ENCODE data around the gene C14orf132.

Gene C14orf132

DNA sequence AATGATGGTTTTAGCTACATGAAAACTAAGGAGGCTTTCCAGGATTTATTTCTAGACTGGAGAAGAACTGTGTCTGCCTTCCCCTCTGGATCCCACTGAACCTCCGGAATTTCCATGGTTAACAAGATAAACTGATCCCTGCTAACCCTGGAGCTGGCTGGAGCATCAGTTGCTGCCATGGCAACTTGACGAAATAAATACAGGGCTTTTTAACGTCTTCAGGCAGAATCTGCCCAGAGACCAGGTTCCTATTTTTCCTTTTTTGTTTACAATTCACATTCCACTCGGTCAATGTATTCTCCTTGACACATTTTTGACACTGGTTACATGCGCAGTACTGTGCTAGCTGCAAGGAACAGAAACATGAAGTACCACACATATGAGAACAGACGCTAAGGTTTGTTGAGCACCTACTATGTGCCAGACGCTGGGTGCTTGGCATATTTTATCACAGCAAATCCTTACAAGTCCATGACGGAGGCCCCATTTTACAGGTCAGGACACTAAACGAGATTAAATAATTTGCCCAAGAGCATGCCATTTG lies 1.7 kb downstream of the C14orf132 start:
- no peak for DNase-seq (ENCODE audit: low read depth)

DNA sequence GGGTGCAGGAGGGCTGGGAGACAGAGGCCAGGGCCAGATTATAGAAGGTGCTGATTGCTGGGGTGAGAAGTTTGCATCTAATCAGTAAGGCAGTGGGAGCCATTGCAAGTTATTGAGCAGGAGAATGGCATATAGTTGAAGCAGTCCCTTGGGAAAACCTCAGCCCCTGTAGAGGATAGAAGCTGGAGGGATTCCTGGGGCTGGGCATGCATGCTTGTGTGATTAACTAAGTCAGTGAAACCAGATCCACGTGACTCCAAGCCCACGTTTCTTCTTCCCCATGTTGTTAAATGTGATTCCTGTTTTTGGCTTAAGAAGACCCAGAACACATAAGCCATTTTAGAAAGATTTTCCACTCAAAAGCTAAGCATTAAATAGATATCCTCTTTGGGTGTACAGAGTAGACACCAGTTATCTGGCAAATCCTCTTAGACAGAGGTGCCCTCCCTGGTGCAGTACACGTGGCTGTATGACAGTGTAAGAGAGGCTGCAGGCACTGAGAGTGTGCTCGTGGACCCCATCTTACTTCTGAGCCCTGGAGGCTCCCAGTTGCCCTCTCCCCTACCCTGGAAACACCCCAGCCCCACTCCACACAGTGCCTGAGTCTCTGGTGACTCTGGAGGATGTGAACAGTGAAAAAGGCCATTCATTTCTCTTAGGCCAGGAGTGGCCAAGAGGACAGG lies 3.2 kb downstream of the C14orf132 start:
- DNase-seq (ENCODE audit: low read depth), result no peak

DNA sequence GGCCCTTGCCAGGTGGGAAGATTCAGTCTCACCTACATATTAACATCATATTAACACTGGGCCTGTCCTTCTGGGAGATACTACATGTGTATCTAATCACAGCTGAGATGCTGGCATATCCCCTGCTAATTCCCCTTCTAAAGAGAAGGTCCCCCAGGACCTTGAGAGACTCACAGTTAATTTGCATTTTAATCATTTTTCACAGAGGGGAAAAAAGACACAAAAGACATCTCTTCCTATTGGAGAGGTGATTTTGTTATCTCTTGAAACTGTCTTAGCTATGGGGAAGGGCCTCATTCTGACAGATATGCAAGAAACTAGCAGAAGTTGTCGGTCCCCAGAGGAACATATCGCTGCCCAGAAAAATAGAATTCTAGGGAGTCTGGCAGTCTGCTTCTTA lies 7.5 kb downstream of the C14orf132 start:
- no peak for DNase-seq (ENCODE audit: low read depth)

DNA sequence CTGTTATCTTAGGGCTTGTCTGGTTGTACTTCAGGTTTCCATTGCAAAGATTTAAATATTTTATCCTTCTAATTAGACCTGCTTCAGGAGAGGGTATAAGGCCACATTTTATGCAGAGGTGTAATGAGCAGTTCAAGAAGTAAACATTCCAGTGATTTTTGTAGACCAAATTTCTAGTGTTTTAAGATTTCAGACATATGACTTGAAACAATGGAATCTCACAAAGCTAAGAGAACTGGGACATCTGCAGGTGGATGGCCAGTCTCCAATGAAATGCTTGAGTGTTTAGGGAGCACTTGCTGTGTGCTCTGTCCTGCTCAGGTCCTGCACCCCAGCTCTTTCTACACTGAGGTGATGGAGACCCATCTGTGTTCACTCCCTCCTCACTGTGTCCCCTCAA lies 7.9 kb downstream of the C14orf132 start:
- no peak for DNase-seq (ENCODE audit: low read depth)

DNA sequence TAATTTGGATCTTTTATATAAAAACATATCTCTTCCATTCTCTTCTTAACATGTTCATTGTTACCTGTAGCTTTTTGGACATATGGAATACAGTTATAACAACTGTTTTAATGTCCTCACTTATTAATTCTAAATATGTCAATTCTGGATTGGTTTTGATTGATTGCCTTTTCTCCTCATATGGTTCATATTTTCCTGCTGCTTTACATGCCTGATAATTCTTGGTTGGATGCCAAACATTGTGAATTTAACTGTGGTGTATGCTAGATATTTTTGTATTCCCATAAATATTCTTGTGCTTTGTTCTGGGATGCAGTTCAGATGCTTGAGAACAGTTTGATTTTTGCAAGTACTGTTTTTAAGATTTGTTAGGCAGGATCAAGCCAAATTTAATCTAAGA lies 10.8 kb downstream of the C14orf132 start:
- DNase-seq (ENCODE audit: low read depth), result no peak

DNA sequence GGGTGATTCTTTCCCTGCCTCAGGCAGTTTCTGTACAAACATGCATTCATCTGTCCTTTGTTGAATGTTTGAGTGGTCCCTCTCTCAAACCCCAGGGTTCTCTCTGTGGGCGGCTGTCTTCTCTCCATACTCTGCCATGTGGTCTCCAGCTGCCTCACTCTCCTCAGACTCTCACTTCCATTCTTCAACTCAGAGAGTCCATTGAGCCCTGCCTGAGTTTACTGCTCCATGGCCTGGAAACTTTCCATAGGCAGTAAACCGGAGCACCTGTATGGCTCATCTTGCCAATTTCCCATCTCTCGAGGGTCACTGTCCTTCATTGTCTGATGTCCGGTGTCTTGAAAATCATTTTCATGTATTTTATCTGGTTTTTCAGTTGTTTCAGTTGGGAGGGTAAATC lies 11.3 kb downstream of the C14orf132 start:
- no peak for DNase-seq (ENCODE audit: low read depth)

DNA sequence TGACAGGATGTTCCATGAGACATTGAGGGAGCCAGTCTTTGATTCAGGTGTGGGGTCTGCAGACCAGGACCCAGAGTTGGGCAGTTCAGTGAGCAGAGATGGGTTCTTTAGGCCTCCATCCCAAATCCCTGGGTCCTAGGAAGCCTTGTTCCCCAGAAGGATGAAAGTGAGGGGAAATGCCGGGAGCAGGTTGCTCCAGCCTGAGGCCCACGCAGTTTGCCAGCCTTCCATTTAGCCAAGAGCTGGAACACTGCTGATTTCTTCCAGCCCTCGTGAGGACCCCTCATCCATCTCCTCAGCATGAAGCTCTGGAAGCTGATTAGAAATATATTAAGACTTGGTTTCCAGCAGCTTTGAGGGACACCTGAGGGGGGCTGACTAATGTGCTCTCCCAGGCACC lies 12.1 kb downstream of the C14orf132 start:
- no peak for DNase-seq (ENCODE audit: low read depth)

DNA sequence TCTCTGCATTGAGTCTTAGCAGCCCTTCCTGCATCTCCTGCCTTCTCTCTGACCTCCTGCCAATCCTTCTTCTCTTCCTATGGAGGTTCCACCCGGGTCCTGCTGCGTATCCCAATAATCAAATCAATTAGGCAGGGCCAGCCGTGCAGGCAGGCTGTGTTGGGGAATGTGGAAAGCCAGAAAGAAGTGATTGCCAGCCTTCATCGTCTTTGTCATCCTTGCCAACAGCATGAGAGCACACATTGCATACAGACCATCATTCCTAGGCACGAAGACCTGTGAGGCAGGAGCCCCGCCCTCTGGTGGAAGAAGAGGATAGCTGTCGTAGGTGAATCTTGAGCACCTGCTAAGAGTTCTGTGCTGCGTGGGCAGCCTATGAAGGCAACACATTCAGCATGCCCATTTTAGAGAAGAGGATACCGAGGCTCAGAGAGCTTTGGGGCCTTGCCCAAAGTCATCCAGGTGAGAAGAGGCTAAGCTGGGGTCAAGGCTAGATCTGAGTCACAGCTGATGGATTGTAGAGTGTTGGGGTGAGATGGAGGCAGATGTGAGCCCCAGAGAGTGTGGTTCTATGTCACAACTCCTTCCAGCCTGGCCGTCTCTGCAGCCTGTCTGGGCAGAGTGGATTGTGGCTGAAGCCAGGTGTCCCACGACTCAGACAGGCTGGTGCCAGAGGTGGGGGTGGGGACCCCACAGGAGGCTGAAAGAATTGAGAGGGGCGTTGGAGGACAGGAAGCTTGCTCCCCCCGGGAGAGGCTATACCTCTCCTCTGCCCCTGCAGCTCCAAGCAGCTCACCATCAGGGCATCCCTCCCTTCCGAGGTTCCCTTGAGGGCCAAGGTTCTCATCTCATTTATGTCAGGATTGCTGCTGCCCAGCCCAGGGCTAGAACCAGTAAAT lies 12.7 kb downstream of the C14orf132 start:
- no peak for DNase-seq (ENCODE audit: low read depth)

DNA sequence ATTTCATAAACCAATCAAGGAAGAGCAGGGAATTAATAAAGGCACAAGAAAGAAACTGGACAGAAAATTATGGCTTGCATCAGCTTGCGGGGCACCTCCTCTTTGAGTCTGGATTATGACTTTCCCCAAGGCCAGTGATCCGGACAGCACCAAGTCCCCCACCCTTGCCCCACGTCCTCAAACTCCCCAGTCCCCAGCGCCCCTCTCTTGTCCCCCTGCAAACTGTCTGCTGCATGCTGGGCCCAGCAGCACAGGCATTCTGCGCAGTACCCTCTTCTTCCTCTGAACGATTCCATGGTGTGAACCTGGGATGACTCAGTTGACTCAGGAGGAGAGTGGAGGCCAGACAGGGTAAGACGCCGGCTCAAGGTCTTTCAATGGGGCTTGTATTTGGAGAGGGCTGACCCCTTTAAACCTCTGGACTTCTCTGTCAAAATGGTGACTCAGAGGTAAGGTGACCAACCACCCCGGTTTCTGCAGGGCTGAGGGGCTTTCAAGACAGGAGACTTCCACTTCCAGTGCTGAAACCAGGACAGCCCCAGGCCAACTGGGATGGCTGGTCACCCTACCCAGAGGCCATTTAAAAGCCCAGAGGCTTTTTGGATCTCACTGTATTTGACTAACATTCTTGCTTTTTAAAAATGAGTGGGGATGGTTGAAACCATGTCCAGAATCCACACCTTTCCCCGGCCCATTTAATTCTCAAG lies 13.5 kb downstream of the C14orf132 start:
- no peak for DNase-seq (ENCODE audit: low read depth)

DNA sequence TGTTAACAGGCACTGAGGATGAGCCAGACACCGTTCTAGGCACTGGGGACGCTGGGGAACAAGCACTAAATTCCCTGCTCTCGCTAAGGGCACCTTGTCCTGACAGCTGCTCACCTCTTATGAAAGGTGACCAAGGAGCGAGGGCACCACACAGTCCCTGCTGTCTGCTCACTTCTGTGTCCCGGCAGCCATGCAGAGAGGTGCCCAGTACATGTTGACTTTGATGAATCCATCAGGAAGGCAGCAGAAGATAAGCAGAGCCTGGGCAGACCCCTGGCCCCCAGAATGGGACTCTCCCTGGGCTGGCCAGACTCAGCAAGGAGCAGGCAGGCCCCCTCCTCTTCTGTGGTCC lies 14.1 kb downstream of the C14orf132 start:
- no peak for DNase-seq (ENCODE audit: low read depth)

DNA sequence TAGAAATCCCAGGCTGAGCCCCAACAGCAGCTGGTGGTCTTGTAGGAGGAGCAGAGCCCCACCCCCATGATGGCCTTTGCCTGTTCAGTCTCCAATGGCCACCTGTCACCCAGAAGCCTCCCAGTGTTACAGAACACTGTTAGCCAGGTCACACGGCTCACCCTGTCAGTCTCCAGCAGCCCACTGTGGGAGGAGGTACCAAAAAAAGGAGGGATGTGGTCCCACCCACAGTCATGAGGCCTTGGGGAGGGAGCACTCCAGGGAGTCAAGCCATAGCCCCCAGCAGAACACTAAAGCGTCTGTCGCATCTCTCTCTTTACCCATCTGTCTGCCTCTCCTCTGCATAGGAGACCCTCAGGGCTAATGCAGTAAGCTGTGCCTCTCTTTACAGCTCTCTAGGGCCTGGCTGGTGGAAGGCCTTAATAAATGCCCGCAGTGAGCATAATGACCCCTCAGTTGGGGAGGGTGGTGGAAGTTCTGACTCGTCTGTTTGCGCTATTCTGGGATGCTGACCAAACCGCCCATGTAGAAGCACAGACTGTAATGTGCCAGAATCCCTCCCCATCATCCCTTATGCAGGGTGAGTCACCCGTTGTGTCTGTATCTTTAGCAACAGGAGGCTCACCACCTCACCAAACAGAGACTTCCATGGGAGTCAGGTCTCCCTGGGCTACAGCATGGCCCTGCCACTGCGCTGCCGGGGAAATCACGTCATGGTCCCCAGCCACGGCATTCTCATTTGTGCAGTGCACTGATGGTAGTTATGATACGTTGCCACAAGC lies 14.6 kb downstream of the C14orf132 start:
- DNase-seq (ENCODE audit: low read depth), result peak; percentile 61

DNA sequence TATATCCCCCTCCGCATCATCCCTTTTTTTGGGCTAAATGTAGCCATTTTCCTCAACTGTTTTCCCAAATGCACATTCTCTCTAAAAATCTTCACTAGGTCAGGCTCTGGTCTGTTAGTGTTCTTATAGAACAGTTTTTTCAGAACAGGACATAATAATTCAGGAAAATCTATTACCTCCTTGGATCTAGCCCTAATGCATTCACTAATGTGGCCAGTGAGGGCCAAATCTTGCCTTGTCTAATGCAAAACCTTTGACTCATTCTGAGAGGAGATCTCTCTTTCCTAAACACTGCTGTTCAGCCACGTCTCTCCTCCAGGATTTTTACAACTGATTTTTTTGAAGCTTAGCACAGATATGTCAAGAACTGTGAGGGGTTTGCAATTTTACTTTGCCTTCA lies 15.5 kb downstream of the C14orf132 start:
- DNase-seq (ENCODE audit: low read depth), result no peak

DNA sequence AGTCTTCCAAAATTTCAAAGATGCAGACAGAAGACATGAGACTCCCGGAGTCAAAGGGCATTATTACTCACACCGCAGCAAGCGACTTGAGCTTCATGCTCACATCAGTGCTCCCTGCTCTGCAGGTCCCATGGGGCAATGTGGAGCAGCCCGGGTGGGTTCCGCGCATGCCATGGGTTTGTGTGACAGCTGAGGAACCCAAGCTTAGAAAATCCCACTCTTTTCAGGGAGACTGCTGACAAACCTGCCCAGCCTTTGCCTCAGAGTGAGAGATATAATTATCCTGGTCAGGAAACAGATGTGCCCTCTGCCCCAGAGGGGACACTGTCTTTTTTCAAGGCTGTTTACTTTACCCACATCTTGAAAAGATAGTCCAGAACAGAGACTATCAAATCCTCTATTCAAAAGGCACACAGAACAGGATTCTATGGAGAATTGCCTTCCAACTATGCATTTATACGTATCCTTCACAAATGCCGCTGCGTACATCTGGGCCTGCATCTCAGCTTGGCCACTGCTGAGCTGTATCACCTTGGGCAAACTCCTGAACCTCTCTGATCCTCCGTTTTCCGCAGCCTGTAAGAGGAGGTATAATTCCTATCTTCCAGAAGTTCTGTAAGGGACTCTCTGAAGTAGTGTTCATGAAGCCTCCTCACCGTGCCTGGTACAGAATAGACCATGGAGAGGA lies 16.0 kb downstream of the C14orf132 start:
- no peak for DNase-seq (ENCODE audit: low read depth)

DNA sequence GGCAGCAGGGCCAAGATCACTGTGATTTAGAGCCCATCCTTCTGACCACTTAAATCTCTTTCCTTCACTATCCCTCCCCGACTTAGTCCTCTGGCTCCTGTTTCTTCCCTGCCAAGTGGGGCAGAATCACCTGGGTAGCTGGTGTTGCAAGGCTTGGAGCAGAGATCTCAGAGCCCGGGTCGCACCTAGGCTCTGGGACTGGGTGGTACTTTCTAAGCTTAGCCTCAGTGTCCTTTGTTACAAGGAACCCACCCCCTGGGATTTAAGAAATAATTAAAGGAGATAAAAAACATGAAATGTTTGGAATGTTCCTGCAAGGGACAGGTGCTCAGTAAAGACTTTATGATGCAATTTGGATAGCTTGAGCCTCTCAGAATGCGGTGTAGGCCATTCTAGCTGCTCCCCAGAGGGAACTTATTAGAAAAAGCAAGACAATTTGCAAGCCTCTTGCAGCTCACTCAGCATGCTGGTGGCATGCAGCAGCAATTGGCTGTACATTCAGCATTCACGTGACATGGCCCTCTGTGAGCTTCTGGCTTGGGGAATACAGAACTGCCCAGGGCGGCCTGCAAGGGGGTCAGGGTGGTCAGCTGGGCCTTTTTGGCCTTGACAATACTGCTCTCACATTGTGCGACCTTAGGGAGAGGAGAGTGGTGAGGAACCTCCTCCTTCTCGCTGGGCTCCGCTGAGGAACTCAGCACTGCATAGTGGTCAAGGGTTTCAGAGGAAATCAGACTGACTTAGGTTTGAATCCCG lies 16.8 kb downstream of the C14orf132 start:
- DNase-seq (ENCODE audit: low read depth), result no peak

DNA sequence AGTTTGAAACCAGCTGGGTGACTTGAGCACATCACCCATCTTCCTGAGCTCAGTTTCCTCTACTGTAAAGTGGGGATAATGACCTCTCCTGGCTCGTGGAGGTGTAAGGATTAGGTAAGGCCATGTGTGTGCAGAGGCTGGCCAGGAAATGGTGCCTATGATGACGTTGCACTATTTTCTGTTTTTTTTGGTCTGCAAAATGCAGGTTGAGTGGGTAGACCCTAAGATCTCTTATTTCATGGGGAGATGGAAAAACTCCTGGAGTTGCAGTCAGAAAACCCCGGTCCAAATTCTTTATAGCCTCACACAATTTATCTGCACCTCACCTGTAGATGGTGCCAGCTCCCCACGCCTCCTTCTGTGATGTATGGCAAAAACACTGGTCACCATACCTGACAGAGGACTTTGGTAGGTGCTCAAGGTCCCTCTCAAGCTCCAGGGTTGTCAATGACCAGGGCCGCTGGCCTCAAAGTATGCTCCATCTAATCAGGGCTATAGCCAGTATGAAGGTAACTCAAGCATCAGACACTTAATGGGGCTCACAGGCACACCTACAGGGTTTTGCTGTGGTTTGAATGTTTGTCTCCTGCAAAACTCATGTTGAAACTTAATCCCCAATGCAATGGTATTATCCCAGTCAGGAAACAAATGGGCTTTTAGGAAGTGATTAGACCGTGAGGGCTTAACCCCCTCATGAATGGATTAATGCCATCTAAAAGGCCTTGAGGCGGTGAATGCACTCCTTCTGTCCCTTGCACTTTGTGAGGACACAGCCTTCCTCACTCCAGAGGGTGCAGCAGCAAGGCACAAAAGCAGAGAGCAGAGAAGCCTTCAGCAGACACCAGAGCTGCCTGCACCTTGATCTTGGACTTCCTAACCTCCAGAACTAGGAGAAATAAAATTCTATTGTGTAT lies 17.6 kb downstream of the C14orf132 start:
- DNase-seq (ENCODE audit: low read depth), result no peak

DNA sequence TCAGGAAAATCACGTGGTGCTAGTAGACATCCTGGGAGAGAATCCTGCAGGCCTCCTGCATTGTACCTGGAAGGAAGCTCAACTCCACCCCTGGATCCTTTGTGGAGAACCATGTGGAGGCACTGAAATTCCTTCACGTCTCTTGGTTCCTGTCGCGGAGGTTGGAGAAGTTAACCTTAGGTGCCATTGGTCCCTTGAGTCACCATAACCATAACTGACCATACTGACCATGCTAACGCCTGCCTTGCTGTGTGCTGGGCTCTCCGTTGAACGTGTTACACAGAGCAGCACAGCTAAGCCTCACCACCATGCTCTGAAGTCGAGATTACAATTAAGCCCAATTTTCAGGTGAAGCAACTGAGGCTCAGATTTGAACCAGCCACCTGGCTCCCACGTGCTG lies 18.6 kb downstream of the C14orf132 start:
- no peak for DNase-seq (ENCODE audit: low read depth)

DNA sequence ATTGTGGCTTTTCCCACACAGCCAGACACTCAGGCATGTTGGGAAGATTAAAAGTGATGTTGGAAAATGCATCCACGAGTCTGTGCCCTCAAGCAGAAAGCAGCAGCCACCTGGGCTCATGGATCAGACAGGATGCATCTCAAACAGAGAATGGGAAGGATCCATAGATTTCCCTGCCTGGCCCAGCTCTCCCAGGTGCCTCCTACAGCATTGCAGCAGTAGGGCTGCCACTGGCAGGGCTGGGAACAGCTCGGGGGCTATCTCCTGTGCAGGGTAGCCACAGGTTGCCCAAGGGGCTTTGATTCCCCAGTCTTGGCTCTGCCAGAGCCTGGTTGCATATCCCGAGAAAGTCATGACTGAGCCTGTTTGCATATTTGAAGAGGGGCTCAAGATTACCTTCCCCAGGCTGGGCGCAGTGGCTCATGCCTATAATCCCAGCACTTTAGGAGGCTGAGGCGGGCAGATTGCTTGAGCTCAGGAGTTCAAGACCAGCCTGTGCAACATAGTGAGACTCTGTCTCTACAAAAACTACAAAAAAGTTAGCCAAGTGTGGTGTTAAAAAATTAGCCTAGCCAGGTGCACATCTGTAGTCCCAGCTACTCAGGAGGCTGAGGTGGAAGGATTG lies 19.5 kb downstream of the C14orf132 start:
- no peak for DNase-seq (ENCODE audit: low read depth)

DNA sequence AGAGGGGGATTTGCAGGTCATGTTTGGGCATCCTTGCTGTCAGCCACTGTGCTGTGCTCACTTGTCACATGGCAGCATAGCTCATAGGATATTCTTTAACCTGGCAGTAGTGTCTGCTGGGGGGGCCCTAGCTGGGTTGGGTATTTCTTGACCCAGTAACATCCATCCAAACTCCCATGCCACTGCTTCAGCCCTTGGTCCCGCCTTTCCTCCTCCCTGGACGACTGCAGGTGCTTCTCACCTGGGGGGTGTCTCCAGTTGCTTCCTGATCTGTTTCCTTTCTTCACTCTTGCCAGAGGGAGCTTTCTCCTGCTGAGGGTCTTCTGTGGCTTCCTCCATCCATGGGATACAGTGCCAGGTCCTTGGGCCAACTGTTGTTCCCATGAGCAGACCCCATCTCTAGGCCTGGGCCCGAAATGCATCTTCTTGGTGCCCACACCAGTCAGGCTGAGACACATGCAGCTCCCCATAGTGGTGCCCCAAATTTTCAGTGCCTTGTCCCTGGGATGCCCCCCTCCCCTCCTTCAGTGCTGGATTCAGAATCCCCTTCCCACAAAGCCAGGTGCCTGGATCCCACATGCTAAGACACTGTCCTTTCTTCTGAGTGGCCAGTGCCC lies 20.5 kb downstream of the C14orf132 start:
- DNase-seq (ENCODE audit: low read depth), result no peak
